Uterus (tissue), 2 donors: ENCODE data around the gene PSMC3IP.

Source experiments
- POLR2A ChIP-seq, 2 donors: fragments of 450-650 bp; IDR thresholded peaks; one replicate each; pipeline ENCODE4 v1.6.1; 2016; ENCODE audit warnings: antibody characterized with exemption in 2 of 2, mild to moderate bottlenecking in 1 of 2, moderate library complexity in 1 of 2
- TF ChIP-seq, protein P1 (sequence below), 4 experiments: fragments of 200-600 bp in 2 of 4; fragments of 450-650 bp in 2 of 4; sonication (generic) in 2 of 4; IDR thresholded peaks; one replicate each; pipeline ENCODE4 v1.5.1; 2016 to 2019; ENCODE audit warnings: antibody characterized with exemption in 4 of 4, mild to moderate bottlenecking in 2 of 4, moderate library complexity in 1 of 4

GRCh38 chr17:42531455-42532354, 45.8 kb downstream of the PSMC3IP start:
- TF ChIP-seq, protein P1, sequence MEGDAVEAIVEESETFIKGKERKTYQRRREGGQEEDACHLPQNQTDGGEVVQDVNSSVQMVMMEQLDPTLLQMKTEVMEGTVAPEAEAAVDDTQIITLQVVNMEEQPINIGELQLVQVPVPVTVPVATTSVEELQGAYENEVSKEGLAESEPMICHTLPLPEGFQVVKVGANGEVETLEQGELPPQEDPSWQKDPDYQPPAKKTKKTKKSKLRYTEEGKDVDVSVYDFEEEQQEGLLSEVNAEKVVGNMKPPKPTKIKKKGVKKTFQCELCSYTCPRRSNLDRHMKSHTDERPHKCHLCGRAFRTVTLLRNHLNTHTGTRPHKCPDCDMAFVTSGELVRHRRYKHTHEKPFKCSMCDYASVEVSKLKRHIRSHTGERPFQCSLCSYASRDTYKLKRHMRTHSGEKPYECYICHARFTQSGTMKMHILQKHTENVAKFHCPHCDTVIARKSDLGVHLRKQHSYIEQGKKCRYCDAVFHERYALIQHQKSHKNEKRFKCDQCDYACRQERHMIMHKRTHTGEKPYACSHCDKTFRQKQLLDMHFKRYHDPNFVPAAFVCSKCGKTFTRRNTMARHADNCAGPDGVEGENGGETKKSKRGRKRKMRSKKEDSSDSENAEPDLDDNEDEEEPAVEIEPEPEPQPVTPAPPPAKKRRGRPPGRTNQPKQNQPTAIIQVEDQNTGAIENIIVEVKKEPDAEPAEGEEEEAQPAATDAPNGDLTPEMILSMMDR (IDR thresholded peaks at IDR 0.05) = peak; percentile 24 to 72 (median 68)
- TF ChIP-seq POLR2A (IDR thresholded peaks at IDR 0.05) = peak in 1 of 2 donors; percentile 40
